ENCODE results near the gene KCTD15.
"Not testable (repeated sequence)": the region's sequence is repeated elsewhere in the genome, so short reads cannot be mapped to it uniquely, and the experiment has no call there.

The KCTD15 gene

GRCh38 chr19:33813391-33814101, 16.9 kb downstream of the KCTD15 start:
- ATAC-seq = no peak
- H3K9me3 Mint-ChIP-seq = no peaks in the 10 kb centered on the region
- H3K4me3 Mint-ChIP-seq = no peak overlapping the region
- H3K4me1 Mint-ChIP-seq = no peaks in the 10 kb centered on the region
- H3K27ac Mint-ChIP-seq = no peak overlapping the region
- H3K36me3 Mint-ChIP-seq = no peaks in the 10 kb centered on the region
- H3K27me3 Mint-ChIP-seq = no peaks in the 10 kb centered on the region

DNA sequence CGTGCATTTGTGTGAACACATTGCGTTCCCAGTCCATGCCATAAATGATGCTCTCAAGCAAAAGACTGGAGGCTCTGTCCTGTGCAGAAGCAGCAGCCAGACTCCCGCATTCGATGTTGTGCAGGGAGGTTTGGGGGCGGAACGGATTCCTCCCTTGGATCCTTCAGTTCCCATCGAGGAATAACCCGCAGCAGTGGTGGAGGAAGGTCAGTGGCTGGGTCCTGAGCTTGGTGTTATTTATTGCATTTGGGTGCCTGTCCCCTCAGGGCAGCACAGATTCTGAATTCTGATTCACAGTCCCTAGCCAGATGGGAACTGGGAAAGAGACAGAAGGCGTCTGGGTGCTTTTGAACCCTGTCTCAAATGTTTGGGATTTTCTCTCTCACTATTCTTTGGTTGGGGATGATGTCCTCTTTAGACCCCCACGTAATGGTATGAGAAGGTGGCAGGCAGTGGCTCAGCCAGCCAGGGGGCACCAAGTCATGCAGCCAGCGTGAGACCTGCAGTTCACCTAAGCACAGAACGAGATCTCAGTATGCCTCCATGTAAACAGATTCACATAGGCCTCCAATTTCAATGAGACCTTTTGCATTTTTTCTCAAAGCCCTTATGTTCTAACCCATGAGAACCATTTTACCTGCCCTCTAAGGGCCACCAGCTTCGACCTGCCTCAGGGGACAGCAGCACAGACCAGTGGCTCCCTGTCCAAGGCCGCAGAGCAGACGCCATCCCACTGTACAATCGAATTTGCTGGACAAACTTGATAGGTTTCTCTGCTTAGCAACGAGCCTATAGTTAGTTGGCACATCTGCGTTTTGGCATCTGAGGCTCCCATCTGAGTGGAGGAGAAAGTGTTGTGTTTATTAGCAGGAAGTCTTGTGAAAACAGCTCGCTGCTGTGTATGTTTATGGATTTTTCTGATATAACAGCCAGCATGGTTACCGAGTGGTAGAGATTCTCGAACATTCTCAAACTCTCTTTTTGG, 17.8 kb downstream of the KCTD15 start:
- H3K4me3 Mint-ChIP-seq = no peak overlapping the region
- no peak for ATAC-seq
- no peaks in the 10 kb centered on the region for H3K27me3 Mint-ChIP-seq
- no peaks in the 10 kb centered on the region for H3K9me3 Mint-ChIP-seq
- H3K4me1 Mint-ChIP-seq = no peaks in the 10 kb centered on the region
- H3K27ac Mint-ChIP-seq = no peak overlapping the region
- H3K36me3 Mint-ChIP-seq = no peaks in the 10 kb centered on the region

DNA sequence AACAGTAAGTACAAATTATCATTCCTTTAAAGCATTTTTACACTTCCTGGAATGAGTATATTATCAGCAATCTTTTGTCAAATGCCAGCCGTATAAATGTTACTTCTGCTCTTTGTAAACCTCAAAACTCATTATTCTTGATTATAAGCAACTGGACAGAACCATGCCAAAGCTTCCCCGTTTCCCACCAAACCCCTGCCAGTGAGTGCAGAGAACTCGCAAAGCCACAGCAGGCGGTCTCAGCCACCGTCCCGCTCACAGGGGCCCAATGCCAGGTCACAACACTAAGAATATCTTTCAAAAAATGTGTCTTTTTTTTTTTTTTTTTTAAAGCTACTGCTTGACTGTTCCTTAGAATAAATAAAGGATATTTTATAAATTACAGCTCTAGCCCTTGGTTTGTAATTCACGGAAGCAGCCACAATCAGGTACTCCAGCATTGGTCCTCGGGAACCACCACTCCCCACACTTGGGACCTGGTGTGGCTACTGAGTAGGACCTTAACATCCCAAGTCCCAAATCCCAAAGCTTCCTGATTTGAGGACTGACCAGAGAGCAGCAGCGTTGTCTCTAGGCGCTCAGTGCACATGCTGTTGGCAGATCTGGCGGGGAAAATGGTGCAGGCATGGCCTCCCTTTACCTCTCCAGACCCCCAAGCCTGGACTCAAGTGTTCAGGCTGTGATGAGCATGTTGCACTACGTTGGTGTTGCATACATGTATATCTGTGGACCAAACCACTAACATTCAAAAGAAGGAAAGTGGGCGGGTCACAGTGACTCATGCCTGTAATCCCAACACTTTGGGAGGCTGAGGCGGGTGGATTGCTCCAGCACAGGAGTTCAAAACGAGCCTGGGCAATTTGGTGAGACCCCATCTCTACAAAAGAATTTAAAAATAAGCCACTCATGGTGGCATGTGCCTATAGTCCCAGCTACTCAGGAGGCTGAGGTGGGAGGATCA, 19.0 kb downstream of the KCTD15 start:
- Mint-ChIP-seq H3K9me3 (no peaks in the 10 kb centered on the region), H3K4me3 (no peak overlapping the region), H3K27me3 (peaks cover 2% of the 10 kb centered on the region)

DNA sequence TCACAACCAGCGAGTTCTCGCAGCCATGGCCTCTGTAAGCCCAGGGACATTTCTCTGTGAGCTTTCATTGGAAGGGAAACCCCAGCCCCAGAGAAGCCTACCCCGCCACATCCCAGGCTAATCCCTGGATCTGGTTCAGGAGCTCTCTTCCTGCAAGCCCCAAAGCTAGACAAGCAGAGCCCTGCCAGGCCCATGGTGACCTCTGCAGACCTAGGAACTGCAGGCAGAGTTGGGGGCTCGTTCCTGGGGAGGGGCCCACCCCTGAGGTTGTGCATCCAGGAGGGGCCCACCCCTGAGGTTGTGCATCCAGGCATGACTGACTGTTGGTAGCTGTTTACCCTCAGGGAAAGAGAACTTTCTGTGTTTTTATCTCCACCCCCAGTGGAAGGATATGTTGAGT, 21.7 kb downstream of the KCTD15 start:
- Mint-ChIP-seq H3K4me3 (no peak overlapping the region), H3K27me3 (peaks cover 9% of the 10 kb centered on the region)

More for the DNA sequence above, 19.0 kb downstream of the KCTD15 start:
- ATAC-seq = no peak
- Mint-ChIP-seq H3K27ac (no peak overlapping the region), H3K4me1 (peaks cover 10% of the 10 kb centered on the region), H3K36me3 (no peaks in the 10 kb centered on the region)

DNA sequence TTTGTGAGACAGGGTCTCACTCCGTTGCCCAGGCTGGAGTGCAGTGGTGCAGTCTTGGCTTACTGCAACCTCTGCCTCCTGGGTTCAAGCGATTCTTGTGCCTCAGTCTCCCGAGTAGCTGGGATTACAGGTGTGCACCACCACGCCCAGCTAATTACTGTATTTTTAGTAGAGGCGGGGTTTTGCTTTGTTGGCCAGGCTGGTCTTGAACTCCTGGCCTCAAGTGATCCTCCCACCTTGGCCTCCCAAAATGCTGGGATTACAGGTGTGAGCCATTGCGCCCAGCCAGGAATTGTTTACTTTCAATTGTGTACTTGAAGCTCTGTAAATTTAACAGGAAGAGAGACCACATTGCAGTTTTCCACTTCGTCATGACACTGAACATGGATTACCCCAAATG, 22.4 kb downstream of the KCTD15 start:
- Mint-ChIP-seq H3K4me3 (peak overlapping the region; percentile 50), H3K4me1 (peaks cover 16% of the 10 kb centered on the region), H3K27ac (peak overlapping the region; percentile 48)
- not testable (repeated sequence) for ATAC-seq, H3K27me3 Mint-ChIP-seq, H3K36me3 Mint-ChIP-seq, H3K9me3 Mint-ChIP-seq

More for the DNA sequence above, 21.7 kb downstream of the KCTD15 start:
- Mint-ChIP-seq H3K4me1 (peaks cover 16% of the 10 kb centered on the region), H3K27ac (no peak overlapping the region), H3K36me3 (no peaks in the 10 kb centered on the region), H3K9me3 (no peaks in the 10 kb centered on the region)
- ATAC-seq = no peak

DNA sequence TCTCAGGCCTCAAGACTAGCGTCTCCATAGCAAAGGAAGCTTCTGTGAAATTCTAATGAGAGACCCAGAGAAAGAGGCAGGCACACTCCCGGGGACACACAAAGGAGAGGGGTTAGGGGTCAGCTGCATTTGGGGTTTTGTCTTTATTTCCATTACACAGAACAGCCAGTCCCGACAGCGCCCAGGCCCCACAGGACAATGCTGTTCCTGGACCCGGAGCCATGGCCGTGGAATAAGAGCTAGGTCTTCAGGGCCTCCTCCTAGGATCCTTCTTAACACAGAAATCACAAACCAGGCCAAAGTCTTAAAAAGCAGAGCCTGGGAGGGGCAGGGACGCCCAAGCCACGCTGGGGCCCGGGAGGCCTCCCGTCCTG, 22.8 kb downstream of the KCTD15 start:
- peak overlapping the region; percentile 50 for H3K4me3 Mint-ChIP-seq

GRCh38 chr19:33819880-33820781, 23.5 kb downstream of the KCTD15 start:
- Mint-ChIP-seq H3K9me3 (no peaks in the 10 kb centered on the region), H3K27ac (peak overlapping the region; percentile 48)
- ATAC-seq = peak; percentile 80

More for the DNA sequence above, 22.8 kb downstream of the KCTD15 start:
- H3K27me3 Mint-ChIP-seq = peaks cover 9% of the 10 kb centered on the region
- H3K9me3 Mint-ChIP-seq = no peaks in the 10 kb centered on the region
- ATAC-seq = no peak
- no peaks in the 10 kb centered on the region for H3K36me3 Mint-ChIP-seq
- peak overlapping the region; percentile 48 for H3K27ac Mint-ChIP-seq
- peaks cover 16% of the 10 kb centered on the region for H3K4me1 Mint-ChIP-seq

DNA sequence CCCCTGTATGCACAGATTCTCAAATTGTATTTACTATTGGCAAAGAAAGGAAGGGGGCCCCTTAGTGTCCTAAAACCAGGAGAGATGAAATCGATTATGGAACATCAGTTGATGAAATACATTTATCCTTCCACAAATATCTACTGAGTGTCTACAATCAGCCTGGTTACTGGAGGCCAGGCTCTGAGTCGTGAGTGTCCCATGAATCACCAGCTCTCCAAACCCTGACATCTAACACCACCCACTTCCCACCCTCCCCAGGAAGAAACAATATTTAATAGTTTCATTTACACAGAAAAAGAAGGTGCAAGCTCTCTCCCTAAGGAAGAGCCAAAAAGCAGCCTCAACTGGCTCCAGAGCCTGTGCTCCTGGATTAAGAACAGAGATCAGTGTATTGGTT, 25.2 kb downstream of the KCTD15 start:
- Mint-ChIP-seq H3K27ac (no peak overlapping the region), H3K4me3 (no peak overlapping the region), H3K27me3 (peaks cover 18% of the 10 kb centered on the region), H3K36me3 (no peaks in the 10 kb centered on the region), H3K4me1 (peaks cover 16% of the 10 kb centered on the region), H3K9me3 (no peaks in the 10 kb centered on the region)
- no peak for ATAC-seq

More at GRCh38 chr19:33819880-33820781, 23.5 kb downstream of the KCTD15 start:
- peaks cover 16% of the 10 kb centered on the region for H3K4me1 Mint-ChIP-seq
- H3K4me3 Mint-ChIP-seq = peak overlapping the region; percentile 79
- H3K36me3 Mint-ChIP-seq = no peaks in the 10 kb centered on the region
- H3K27me3 Mint-ChIP-seq = peaks cover 9% of the 10 kb centered on the region

- Mint-ChIP-seq H3K27me3 (peaks cover 27% of the 10 kb centered on the region), H3K4me3 (no peak overlapping the region), H3K27ac (no peak overlapping the region), H3K9me3 (no peaks in the 10 kb centered on the region), H3K36me3 (no peaks in the 10 kb centered on the region), H3K4me1 (peaks cover 16% of the 10 kb centered on the region)
- no peak for ATAC-seq
Observed at GRCh38 chr19:33823341-33823740, 26.7 kb downstream of the KCTD15 start.

- no peak overlapping the region for H3K27ac Mint-ChIP-seq
- H3K27me3 Mint-ChIP-seq = peaks cover 34% of the 10 kb centered on the region
- no peak for ATAC-seq
- no peaks in the 10 kb centered on the region for H3K36me3 Mint-ChIP-seq
- H3K4me3 Mint-ChIP-seq = no peak overlapping the region
- H3K4me1 Mint-ChIP-seq = peaks cover 7% of the 10 kb centered on the region
- H3K9me3 Mint-ChIP-seq = no peaks in the 10 kb centered on the region
Observed at GRCh38 chr19:33825556-33825955, 28.9 kb downstream of the KCTD15 start.

DNA sequence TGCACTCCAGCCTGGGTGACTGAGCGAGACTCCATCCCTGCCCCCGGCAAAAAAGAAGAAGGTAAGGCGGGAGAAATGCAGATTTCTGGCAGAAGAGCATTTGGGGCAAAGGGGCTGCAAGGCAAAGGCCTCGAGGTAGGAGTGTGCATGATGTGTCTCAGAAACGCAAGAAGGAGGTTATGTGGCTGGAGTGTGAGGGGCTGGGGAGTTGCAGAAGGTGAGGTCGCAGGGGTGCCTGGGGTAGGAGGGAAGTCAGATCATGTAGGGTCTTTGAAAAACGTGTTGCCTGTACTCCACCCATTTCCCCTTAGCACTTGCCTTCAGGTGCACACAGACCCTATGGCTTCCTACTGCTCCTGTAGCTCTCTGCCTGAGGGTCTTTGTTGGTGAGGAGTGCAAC, 29.9 kb downstream of the KCTD15 start:
- Mint-ChIP-seq H3K27me3 (peaks cover 27% of the 10 kb centered on the region), H3K36me3 (no peaks in the 10 kb centered on the region), H3K4me1 (no peaks in the 10 kb centered on the region), H3K27ac (no peak overlapping the region), H3K9me3 (no peaks in the 10 kb centered on the region), H3K4me3 (no peak overlapping the region)
- no peak for ATAC-seq

GRCh38 chr19:33828266-33829075, 31.8 kb downstream of the KCTD15 start:
- no peaks in the 10 kb centered on the region for H3K9me3 Mint-ChIP-seq
- H3K27ac Mint-ChIP-seq = no peak overlapping the region
- no peak overlapping the region for H3K4me3 Mint-ChIP-seq
- H3K27me3 Mint-ChIP-seq = peaks cover 41% of the 10 kb centered on the region
- no peaks in the 10 kb centered on the region for H3K36me3 Mint-ChIP-seq
- no peak for ATAC-seq
- no peaks in the 10 kb centered on the region for H3K4me1 Mint-ChIP-seq

DNA sequence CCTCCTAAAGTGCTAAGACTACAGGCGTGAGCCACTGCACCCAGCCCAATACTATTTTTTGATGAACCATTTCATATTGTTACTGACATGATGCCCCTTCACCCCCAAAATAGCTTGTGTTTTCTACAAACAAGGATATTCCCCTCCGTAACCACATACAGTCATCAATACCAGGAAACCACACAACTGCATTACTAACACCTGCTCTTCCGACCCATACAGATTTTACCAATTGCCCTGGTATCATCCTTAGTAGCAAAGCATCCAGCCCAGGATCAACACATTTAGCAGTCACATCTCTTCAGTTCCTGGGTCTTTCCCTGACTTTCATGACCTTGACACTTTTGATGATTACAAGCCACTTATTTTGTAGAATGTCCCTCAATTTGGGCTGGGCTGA, 33.6 kb downstream of the KCTD15 start:
- Mint-ChIP-seq H3K4me3 (no peak overlapping the region), H3K4me1 (no peaks in the 10 kb centered on the region), H3K36me3 (no peaks in the 10 kb centered on the region), H3K9me3 (no peaks in the 10 kb centered on the region), H3K27me3 (peaks cover 41% of the 10 kb centered on the region), H3K27ac (no peak overlapping the region)
- no peak for ATAC-seq
